Lower leg skin (tissue), 4 donors: ENCODE results near the gene CUTA. TPM values are rescaled to one million over a fixed set of nuclear protein-coding genes. Genes with fewer than 3 reads are reported as not detected.

Experiments
- DNase-seq, 2 donors: peaks; one replicate each; pipeline ENCODE4 v3.0.0-alpha.2; 2019; ENCODE audit warnings: low spot score in 2 of 2
- H3K4me3 ChIP-seq: fragments of 200-600 bp; sonication (generic); 2 replicates; pipeline ENCODE4 v1.5.1; 2017; ENCODE audit warnings: mild to moderate bottlenecking, low read depth; ENCODE audit not compliant: poor library complexity, severe bottlenecking
- CTCF ChIP-seq, 3 donors: fragments of 450-650 bp; IDR thresholded peaks; one replicate each; pipeline ENCODE4 v1.5.1; 2016; ENCODE audit warnings: antibody characterized with exemption in 3 of 3, mild to moderate bottlenecking in 3 of 3, moderate library complexity in 2 of 3
- POLR2A ChIP-seq, 2 donors: fragments of 450-650 bp; IDR thresholded peaks; one replicate each; pipeline ENCODE4 v1.6.1; 2016 to 2017; ENCODE audit warnings: antibody characterized with exemption in 2 of 2, mild to moderate bottlenecking in 1 of 2, moderate library complexity in 1 of 2
- WGBS, 2 donors: methylation state at CpG; one replicate each; pipeline ENCODE4 v1.1.5; 2018; 5-methylcytosine and 5-hydroxymethylcytosine counted together
- intact Hi-C: fragments of 100-400 bp; cut with DNase I; formaldehyde crosslinking; loops from one replicate; pipeline ENCODE4 v1.15.0; 2023; ENCODE audit warnings: low total_unique reads
- total RNA-seq, 4 donors: library from RNA; depleted of rRNA; stranded (reverse); fragments of >200 nt; gene quantifications; one replicate each; pipeline ENCODE4 v1.1.0, GENCODE V29; 2016

Gene CUTA
- total RNA-seq, 4 donors from 2014 or later = 96.5 to 162 (median 153) TPM

GRCh38 chr6:33416386-33417127 is 1.4 kb downstream of the CUTA start:
- 51 to 57% methylated on average over 12 of the region's 12 CpGs for WGBS, 2 donors
- H3K4me3 ChIP-seq = no peak overlapping the region
- intact Hi-C loops = no loop called here
- TF ChIP-seq POLR2A (IDR thresholded peaks at IDR 0.05) (no peak), CTCF (IDR thresholded peaks at IDR 0.05) (no peak)
- DNase-seq = no peak

GRCh38 chr6:33415831-33416230 is 2.1 kb downstream of the CUTA start:
- no peak for DNase-seq
- intact Hi-C loops = no loop called here
- 76 to 80% methylated on average over 9 of the region's 9 CpGs for WGBS, 2 donors
- H3K4me3 ChIP-seq = no peak overlapping the region
- TF ChIP-seq CTCF (IDR thresholded peaks at IDR 0.05) (no peak), POLR2A (IDR thresholded peaks at IDR 0.05) (no peak)

- WGBS, 2 donors = 72 to 76% methylated on average over 12 of the region's 12 CpGs
- intact Hi-C loops = no loop called here
These were observed 3.2 kb downstream of the CUTA start for GRCh38 chr6:33414592-33415271.

GRCh38 chr6:33413241-33414120 is 4.4 kb downstream of the CUTA start:
- H3K4me3 ChIP-seq = no peak overlapping the region
- TF ChIP-seq CTCF (IDR thresholded peaks at IDR 0.05) (no peak), POLR2A (IDR thresholded peaks at IDR 0.05) (no peak)
- DNase-seq = no peak
- 76 to 87% methylated on average over 14 of the region's 14 CpGs for WGBS, 2 donors
- intact Hi-C loops = no loop called here

More at GRCh38 chr6:33414592-33415271, 3.2 kb downstream of the CUTA start:
- DNase-seq = no peak
- H3K4me3 ChIP-seq = no peak overlapping the region
- TF ChIP-seq CTCF (IDR thresholded peaks at IDR 0.05) (no peak), POLR2A (IDR thresholded peaks at IDR 0.05) (no peak)

- H3K4me3 ChIP-seq = no peak overlapping the region
- intact Hi-C loops = no loop called here
- DNase-seq = no peak
- WGBS, 2 donors = 81 to 89% methylated on average over 8 to 10 of the region's 10 CpGs
- TF ChIP-seq POLR2A (IDR thresholded peaks at IDR 0.05) = no peak
- no peak for TF ChIP-seq CTCF (IDR thresholded peaks at IDR 0.05)
These were observed 5.5 kb downstream of the CUTA start for GRCh38 chr6:33412140-33413009.
